ENCODE measurements around the gene GTF3C1.

Gene GTF3C1

GRCh38 chr16:27558932-27559331 is 9.2 kb upstream of the GTF3C1 start:
- DNase-seq, result no peak

DNA sequence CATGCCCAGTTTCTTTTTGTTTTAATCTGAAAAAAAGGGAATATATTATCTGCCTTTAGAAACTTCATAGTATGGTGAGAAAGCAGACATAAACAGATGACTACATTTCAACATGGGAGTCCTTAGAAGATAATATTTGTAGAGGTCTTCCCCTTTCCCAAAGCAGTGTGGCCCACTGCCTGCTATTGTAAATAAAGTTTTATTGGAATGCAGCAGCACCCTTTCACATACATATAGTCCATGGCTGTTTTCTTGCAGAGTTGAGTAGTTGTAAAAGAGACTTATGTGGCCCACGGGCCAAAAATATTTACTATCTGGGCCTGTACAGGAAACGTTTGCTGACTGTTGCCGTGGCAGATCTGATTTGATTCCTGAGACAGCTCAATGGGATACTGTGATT is 8.7 kb upstream of the GTF3C1 start:
- DNase-seq, result no peak

GRCh38 chr16:27556471-27556870 is 6.8 kb upstream of the GTF3C1 start:
- no peak for DNase-seq

GRCh38 chr16:27551036-27551435 is 1.3 kb upstream of the GTF3C1 start:
- no peak for DNase-seq

DNA sequence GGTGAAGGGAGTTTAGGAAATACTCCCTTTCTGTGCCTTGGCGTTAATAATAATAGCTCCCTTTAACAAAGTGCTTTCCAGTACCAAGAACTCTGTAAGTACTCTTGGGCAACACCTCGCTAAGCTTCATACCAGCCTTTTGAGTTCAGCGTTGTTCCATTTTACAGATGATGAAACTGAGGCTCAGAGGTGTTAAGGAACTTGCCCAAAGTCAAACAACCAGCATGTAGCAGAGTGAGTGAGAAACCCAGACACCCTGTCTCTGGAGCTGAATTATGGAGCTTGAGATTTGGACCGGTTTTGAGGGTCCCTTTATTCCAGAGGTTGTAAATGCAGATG is 838 bp upstream of the GTF3C1 start:
- no peak for DNase-seq

GRCh38 chr16:27549464-27549745 is 308 bp downstream of the GTF3C1 start:
- DNase-seq, result no peak

GRCh38 chr16:27547851-27548250 is 1.9 kb downstream of the GTF3C1 start:
- DNase-seq, result no peak

- peak in 1 of 5 experiments; percentile 38 for DNase-seq
These were observed 2.6 kb downstream of the GTF3C1 start for GRCh38 chr16:27547134-27547533.

DNA sequence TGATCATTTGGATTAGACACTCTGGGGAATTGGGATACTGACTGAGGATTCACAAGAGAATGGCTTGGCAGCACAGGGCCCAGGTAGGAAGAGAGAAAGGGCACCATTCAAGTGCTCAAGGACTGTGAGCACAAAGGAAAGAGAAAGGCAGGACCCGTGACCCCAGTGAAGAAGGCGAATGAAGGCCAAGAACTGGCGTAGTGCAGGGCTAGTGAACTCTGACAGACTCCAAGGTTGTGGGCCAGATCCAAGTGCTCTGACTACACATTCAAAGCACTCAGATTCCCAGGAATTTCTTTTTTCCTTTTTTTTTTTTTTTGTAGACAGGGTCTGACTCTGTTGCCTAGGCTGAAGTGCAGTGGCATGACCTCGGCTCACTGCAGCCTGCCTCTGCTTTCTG is 5.0 kb downstream of the GTF3C1 start:
- no peak for DNase-seq

DNA sequence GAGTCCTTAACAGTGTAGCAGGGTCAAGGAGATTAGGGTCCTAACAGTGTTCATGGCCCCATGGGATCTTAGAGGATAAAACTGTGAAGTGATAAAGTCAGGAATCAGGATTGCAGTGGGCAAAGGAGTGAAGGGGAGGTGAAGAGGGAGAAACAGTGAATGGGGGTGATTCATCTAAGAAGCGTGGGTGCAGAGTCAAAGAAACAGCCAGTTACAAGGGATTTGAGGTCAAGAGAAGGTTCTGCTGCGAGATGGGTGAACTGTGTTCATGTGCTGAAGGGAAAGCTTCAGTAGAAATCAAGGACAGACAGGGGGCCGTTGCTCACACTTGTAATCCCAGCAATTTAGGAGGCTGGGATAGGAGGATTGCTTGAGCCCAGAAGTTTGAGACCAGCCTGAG is 5.9 kb downstream of the GTF3C1 start:
- DNase-seq, result no peak

- DNase-seq, result no peak
These were observed 10.1 kb downstream of the GTF3C1 start for GRCh38 chr16:27539636-27540035.

DNA sequence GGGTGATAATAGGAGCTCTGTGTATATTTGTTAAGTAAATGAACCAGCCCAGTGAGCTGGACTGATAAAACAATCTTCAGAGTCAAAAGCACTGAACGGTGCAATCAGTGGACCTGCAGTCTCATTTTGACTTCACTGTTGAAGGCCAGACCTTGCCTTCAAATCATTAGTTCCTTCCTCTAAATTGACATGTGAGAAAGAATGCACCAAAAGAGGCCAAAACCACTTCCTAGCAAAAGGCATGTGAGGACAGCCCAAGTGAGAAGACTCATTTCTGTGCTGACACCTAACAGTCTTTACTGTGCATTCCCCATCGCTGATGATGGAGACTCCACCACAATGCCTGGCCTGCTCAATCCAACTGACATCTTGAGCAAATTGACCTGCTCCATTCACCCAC is 10.6 kb downstream of the GTF3C1 start:
- DNase-seq, result peak in 1 of 5 experiments; percentile 8

- DNase-seq, result no peak
These were observed 11.2 kb downstream of the GTF3C1 start for GRCh38 chr16:27538528-27538927.

DNA sequence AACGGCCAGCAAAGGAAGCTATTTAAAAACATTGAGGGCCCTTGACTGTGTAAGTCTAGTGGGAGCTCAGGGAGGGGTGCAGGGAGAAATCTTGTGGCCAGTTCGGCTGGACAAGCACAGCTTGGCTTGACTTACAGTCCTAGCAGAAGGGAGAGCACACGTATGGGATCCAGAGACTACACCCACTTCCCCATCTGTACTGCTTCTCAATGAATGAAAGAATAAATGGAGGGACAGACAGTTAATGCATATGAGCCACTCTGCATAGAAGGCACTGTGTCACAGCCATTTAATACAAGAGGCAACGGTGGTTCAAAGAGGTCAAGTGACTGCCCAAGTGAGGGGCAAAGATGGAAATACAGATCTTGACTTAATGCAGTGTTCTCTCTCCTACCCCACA is 15.5 kb downstream of the GTF3C1 start:
- no peak for DNase-seq

DNA sequence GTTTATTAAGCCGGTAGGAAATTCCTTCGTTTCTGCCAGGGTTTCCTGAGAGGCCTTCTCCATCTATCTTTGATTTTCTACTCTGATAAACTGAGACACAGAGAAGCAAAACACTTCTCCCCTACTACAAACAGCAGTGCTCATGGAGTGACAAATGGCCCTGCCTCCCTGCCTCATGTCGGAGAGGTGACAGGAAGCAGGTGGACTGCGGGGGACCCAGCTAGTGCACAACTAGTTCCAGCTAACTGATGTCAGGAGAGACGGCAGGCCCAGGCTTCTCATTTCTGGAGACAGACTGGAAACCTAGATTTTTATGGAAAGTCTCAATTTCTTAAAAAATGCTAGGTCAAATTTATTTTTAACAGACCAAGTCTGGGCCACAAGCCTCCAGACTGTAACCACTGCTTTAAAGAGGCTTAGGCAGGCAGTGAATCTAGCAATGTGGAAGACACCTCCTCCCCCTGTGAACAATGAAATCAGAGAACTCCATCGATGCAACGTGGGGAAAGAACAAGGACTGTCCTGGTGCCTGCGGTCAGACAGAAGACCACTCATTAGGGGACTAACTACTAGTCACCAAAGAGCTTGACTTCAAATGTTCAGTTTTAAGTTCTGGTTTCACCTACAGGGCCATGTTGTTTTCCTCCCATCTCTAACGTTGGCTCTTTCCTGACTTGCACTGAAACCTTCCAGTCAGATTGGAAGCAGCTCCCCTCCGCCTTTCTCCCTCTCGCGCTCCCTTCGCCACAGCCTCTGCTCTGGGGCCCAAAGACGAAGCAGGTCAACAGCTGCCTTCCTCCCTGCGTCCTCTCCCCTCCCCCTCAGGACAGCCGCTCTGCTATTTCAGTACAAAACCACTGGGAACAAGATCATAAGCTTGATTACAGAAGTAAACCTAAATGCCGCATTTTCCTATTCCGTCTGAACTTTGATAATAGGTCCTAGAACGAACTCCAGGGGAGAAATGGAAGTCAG is 17.6 kb downstream of the GTF3C1 start:
- DNase-seq, result no peak

DNA sequence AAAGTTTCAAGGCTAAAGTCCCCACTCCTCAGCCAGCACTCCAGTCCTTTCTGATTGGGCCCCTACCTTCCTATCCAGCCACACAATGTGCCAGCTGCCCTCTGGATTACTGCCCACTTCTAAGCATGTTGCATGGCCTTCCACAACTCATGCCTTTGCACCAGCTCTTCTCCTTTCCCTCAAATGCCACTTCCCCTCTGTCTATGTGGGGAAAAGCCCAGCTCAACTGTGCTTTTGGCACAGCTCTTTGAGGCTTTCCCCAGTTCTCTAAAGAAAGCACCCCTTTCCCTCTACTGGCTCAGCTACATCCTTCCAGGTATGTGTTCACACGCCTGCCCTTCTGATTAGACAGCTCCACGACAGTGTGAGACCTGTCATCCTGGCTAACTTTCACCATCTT is 18.5 kb downstream of the GTF3C1 start:
- DNase-seq, result no peak

- DNase-seq, result no peak
These were observed 19.8 kb downstream of the GTF3C1 start for GRCh38 chr16:27529962-27530361.

GRCh38 chr16:27528294-27528693 is 21.4 kb downstream of the GTF3C1 start:
- DNase-seq, result no peak

DNA sequence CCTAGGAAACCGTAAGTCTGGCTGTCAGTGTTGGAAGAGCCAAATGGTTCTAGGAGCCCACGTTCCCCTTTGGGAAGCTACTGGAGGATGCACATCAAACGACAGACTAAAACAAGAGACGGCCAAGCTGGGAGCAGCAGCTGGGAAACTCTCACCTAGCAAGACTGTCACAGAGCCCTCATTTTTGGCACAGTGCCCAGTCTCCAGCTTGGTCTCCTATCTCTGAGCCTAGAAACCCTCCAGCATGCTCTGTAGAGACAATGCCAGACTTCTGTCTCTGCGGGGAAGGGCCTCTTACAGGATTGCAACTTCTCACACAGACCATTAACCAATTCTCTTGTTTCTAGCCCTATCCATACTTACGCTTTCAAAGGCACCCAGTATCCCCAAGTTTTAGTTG is 23.5 kb downstream of the GTF3C1 start:
- no peak for DNase-seq

DNA sequence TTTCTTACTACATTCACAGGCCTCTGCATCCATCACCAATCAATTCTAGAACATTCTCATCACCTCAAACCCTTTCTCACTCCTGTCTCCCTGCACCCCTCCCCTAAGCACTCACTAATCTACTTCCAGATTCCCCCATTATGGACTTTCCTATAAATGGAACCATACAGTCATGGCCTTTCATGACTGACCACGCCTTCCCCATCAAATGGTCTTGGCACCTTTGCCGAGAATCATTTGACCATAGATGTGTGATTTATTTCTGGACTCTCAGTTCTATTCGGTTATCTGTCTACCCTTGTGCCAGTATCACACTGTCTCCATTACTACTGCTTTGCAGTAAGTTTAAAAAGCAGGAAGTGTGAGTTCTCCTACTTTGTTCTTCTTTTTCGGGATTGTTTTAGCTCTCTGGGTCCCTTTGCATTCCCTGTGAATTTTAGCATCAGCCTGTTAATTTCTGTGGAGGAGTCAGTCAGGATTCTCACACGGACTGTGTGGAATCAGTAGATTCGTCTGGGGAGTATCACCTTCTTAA is 27.5 kb downstream of the GTF3C1 start:
- no peak for DNase-seq

DNA sequence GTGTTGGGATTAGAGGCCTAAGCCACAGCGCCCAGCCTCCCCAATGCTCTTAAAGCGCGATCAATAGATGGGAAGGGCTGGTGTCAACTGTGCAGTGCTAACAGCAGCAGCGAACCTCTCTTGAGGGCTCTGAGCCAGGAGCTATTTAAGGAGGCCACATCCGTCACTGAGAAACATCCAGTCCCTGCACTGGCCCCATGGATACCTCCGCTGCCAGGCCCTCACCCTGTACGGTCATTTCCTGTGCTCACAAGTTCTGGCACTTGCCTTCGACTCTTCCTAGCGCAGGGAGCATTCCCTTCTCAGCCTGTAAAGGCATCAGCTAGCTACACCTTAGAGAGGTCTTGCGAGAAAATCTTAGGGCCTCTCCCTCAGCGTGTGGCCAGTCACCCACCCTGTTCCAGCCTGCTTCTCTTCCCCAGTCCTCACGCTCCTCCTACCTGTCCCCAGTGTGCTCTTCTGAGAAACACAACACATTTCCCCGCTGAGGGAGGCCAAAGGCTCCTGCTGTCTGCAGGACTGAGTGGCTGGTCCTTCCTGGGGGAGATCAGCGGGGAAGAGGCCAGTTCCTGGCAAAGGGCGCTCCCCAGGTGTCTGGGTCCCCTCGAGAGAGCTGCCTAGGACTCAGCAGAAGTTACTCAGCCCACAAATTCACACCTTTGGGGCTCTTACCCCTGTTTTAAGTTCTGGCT is 28.6 kb downstream of the GTF3C1 start:
- no peak for DNase-seq

DNA sequence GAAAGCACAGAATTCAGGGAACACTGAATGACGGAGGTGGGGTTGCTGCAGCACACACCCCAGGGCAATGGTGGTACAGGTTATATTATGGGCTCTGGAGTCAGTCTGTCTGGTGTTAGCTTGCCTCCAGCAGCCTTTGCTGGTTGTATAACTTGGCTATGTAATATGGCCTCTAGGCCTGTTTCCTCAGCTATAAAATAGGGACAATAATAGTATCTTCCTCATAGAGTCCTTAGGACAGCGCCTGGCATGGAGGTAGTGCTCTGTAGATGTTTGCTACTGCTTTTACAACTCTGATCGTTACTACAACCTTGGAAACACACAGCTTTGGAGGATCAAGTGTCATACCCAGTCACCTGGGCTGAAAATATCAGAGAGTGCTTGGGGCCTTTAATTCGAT is 31.5 kb downstream of the GTF3C1 start:
- DNase-seq, result no peak

- no peak for DNase-seq
These were observed 32.0 kb downstream of the GTF3C1 start for GRCh38 chr16:27517664-27518063.

DNA sequence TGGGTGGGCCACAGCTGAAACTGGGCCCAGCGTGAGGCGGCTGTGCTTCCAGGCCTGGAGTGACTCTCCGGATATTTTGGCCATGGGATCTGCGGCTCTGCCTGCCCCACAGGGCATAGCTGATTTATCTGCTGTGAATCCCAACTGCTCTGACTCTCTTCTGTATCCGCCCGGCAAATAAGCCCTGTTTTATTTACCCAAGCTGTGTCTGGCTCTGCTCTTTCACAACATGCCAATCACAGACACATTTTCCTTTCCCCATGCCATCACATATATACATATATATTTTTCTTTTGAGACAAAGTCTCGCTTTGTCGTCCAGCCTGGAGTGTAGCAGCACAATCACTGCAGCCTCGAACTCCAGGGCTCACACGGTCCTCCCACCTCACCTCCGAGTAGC is 33.3 kb downstream of the GTF3C1 start:
- DNase-seq, result no peak
